Transverse colon (tissue), 4 donors: Measurements from ENCODE around the gene MPHOSPH10.

Experiments used
- CTCF ChIP-seq, 5 experiments: fragments of 200-600 bp in 3 of 5; fragments of 450-650 bp in 2 of 5; sonication (generic) in 3 of 5; IDR thresholded peaks; 1 replicate in 2 of 5; 2 replicates in 3 of 5; pipeline ENCODE4 v1.5.1; 2016 to 2017; ENCODE audit warnings: antibody characterized with exemption in 5 of 5, inconsistent platforms in 3 of 5, mild to moderate bottlenecking in 2 of 5, moderate library complexity in 1 of 5
- POLR2A ChIP-seq: fragments of 450-650 bp; IDR thresholded peaks from one replicate; pipeline ENCODE4 v1.6.1; 2016; ENCODE audit warnings: antibody characterized with exemption, mild to moderate bottlenecking, moderate library complexity
- POLR2AphosphoS5 ChIP-seq, 3 donors: sonication (generic); formaldehyde crosslinking; IDR thresholded peaks; one replicate each; pipeline ENCODE4 v1.6.1; 2016; ENCODE audit warnings: antibody characterized with exemption in 3 of 3

DNA sequence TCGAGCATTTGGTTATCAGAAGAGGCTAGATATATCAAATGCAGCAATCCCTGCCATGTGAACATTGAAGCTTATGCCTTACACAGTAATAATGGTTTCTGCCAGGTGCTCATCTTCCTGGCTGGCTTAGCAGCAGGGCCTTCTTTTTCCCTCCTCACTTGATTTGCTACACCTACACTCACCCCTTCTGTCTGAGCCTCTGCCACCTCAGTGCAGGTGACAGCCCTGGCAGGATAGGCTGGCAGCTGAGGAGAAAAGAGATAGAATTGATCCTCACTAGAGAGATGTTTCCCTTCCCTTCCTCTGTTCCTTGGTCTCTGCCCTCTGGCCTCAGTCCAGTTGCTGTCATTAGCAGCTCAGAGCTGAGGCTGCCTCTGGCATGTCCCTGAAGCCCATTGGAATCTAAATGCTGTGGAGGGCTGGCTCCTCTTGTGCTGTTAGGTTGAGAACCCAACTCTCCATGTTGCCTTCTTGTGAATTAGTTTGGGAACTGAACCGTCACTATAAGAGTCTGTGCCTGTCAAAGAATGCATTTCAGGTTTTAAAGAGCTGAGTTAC is 18.2 kb downstream of the MPHOSPH10 start:
- no peak for TF ChIP-seq POLR2A
- TF ChIP-seq POLR2AphosphoS5 (IDR thresholded peaks at IDR 0.05) = no peak
- no peak for TF ChIP-seq CTCF (IDR thresholded peaks at IDR 0.05)
